NCI-H226 (cell line): ENCODE data around the gene UNC13C.
"Not testable (repeated sequence)": the region's sequence is repeated elsewhere in the genome, so short reads cannot be mapped to it uniquely, and the experiment has no call there.

Source experiments
- DNase-seq: peaks from one replicate; pipeline ENCODE4 v3.0.0-alpha.2; 2015

Gene UNC13C

DNA sequence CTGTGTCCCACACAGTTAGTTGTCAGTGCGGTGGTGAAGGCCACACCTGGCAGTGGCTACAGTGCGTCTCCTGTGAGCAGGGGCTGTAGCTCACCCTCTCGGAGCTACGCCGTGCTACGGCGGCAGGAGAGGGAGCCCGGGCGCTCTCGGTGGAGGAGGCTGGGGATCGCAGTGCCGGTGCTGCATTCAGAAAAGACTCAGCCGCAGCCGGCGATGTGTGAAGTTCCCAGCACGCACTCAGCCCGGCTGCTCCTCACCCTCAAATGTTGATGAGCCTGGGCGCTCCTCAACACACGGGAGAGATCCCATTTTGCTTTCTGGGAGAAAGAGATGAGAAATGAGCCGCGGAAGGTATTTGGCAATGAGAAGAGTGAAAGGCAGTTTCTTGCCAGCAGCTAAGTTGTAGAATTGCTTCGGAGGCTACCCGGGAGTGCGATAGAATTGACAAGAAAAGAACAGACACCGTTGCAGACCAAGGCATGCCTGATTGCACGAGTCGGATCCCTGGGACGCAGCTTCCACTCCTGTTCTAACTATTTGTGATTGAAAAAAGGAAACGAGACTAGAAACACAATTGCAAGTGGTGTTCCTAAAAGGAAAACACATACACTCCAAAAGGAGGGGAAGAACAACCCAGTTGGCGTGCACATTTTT, at the start of gene UNC13C:
TSS of gene UNC13C (plus strand) at position 189 of the 654 bp plus-strand sequence. CDS start 34,463 bp downstream, outside the sequence.
- no peak for DNase-seq

DNA sequence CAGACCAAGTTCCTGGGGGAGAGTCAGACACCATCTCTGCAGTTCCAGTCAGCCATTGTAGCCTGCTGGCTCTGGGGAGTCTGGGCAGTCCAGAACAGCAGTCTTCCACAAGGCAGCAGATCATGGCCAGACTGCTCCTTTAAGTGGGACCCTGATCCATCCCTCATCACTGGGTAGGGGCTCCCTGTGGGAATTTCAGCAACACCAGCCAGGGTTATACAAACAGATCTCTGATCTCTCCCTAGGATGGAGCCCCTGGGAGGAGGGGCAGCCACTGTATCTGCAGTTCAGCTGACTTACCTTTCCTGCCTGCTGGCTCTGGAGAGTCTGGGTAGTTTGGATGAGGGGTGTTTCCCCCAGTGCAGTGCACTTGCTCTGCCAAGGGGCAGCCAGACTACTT, 42.1 kb upstream of the UNC13C start:
- no peak for DNase-seq

DNA sequence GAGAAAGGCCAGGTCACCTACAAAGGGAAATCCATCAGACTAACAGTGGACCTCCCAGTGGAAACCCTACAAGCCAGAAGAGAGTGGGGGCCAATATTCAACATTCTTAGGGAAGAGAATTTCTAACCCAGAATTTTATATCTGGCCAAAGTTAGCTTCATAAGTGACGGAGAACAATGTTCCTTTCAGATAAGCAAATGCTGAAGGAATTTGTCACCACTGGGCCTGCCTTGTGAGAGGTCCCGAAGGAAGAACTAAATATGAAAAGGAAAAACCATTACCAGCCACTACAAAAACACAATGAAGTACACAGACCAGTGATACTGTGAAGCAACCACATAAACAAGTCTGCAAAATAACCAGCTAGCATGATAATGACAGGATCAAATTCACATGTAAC, 40.6 kb upstream of the UNC13C start:
- not testable (repeated sequence) for DNase-seq

DNA sequence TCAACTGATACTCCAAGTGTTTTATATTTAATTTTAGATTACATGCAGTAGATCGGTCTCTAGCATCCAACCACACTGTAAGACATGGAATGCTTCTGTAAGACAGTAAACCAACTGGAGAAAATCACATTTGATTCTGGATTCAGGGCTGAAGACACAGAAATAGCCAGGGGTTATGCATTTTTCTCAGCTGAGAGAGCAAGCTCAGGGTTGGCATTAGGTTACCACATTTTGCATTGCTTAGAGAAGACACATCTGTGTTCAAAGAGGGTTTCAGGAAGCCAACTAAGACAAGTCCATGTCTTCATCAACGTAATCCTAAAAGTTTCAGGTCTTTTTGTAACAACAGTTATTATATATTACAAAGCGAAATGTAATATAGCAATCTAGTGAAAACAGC, 27.7 kb upstream of the UNC13C start:
- no peak for DNase-seq

DNA sequence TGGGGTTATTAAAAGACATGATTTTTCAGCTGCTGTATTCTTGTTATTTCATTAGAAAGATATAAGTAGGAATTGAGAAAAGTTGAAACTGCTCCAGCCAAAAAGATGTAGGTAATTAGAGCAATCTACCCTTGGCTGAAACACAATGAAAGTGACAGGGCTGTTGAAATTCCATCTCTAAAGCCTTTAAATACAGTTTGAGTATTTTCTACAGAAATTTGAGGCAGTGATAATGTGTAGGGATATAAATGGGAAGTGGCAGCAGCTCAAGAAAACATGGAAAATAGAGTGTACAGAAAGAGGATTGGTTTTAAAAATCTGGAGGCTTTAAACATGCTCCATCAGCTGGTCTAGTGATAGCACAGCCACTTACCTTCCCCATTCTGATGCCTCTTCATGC, 22.8 kb upstream of the UNC13C start:
- DNase-seq = no peak

DNA sequence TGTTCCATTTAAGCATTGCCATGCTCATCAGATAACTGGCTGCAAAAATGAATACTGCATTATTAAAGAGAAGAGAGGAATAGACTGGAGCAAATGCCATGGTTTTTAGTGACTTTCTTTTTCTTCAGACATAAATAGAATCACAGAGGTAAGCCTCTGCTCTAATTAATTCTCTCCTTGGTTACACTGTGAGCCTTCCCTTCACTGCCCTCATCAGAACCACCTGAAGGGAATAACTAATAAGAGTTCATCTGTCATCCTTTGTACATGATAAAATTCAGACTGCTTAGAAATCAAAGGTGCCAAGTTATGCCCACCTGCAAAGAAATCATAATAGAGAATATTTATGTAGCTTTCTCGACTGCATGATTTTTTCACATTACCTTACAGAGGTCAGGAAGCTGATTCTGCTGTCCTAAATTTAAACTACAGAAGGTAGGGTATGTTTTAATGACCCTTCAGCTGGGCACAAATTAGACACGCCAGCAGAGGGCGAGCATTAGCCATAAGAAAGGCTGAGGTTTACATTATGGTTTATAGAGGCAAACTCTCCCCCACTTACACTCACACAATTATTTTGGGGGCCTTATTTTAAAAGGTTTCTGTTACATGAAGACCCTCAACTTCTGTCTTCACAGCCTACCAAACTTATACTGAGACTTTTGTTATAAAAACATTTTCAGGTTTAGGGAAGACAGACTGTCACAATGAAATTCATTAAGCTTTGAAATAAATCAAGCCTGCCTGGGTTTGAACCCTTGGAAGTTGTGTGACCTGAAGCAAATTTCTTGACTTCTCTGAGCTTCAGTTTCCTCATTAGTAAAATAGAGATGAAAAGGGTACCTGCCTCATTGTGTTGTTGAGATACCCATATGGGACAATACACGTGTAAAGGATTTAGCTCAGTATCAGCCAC, 15.3 kb upstream of the UNC13C start:
- DNase-seq = no peak

DNA sequence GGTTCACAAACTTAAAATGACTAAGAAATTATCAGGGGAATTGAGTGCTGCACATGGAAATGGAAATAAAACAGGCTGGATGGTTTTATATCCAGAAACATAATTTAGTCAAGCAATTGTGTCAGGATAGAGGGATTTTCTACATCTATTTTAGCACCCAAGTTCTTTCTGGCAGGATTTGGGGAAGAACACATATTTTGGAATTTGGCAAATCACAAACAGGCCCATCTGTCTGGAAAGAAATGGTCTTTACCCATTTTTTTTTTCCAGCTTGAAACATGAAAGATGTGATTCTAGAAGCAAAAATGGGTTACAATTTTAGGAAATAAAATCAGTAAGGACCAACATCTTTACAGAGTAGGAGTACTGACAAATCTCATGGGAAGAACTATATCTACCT, 14.4 kb upstream of the UNC13C start:
- DNase-seq = no peak

DNA sequence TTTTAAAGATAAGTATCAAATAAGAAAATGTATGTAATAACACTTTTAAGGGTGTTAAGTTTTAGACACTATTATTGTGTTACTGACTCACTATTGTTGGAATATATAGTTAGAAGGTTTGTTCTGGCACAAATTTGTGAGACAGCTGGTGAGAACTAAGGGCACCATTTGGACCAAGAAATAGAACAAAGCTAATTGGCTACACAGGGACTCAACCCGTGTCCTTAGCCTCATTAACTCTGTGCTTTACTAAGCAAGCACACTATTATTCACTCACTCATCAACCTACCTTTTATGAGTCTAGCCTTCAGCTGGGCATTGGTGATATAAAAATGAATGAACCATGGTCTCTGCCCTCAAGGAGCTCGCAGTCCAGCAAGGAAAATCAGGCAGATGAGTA, 4.1 kb upstream of the UNC13C start:
- no peak for DNase-seq

DNA sequence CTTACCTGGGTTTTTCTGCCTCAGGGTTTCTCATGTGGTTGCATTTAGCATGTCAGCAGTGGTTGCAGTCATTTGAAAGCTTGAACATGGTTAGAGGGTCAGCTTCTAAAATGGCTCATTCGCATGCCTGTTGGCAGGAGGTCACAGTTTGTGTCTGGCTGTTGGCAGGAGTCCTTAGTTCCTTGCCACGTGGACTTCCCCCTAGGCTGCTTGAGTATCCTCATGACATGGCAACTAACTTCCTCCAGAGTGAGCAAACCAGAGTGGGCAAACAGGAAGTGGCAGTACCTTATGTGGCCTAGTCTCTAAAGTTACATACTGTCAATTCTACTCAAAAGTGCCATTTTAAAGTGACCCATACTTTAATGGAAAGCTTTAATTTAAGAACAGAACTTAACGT, 3.4 kb upstream of the UNC13C start:
- DNase-seq = no peak

DNA sequence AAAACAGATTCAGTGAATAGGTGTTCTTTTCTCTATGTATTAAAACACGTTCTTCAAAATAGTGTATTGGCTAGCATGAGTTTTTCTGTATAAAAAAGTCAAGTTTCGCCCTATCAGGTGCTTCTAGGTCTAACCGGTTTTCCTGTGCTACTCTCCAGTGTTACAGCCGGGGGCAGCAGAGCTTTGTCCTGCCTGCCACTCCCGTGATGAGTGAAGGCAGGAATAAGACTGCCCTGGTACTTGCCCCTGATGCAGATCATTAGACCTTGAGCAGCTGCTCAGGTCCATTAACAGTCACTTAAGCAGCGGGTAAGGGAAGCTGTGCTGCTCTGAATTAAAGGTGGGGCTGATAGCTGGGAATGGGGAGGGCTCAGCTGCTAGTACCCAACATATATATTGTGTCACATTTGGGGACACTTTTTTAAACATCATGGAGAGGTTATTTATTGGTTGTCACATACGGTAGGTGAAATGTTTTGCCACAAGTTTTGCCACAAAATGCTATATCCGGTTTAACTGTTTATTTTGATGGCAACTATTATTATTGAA, 1.3 kb upstream of the UNC13C start:
- no peak for DNase-seq

DNA sequence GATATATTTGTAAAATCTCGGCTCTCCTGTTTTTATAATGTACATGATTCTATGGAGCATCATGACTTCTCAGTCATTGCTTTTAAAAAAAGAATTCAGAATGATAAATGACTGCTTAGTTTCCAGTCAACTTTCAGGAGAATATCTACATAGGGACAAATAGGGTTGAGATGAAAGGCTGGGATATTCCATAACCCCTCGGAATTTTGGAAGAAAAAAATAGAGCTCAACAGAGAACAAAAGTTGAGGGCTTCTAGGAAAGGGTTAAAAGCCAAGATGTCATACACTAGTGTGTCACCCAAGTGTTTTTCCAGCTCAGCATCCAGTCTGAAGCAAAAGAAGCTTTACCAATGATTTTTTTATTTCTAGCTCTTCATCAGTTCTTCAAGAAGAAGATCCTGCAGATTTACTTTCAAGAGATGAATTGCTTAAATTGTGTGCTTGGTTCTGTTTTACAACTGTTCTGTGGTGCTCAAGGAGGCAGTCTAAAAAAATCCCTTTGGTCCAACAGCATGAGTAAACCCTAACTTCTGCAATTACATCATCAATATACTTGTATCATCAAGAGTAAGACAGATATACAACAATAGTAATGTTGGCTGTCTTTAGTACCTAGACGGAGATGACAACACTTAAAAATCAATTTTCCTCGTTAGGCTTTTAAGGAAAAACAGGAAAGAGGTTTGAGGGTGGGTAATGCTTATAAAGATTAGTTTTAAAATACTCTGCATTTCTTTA, 979 bp downstream of the UNC13C start:
- no peak for DNase-seq

DNA sequence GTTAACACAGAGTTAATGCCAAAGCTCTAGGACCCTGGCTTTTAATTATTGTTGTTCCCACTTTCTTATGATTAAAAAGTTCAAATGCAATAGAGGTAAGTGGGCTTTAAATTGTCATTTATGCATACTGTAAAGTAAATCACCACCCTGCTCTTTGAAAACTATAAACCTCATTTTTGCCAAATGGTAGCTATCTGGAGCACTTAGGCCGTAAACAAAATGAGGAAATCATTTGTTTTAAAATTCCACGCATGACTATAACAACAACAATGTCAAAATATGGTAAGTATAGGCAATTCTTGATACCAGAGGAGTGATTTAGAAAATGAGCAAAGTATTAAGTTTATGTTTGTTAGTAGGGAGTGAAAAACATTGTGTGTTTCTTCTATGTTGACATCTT, 1.8 kb downstream of the UNC13C start:
- DNase-seq = no peak

DNA sequence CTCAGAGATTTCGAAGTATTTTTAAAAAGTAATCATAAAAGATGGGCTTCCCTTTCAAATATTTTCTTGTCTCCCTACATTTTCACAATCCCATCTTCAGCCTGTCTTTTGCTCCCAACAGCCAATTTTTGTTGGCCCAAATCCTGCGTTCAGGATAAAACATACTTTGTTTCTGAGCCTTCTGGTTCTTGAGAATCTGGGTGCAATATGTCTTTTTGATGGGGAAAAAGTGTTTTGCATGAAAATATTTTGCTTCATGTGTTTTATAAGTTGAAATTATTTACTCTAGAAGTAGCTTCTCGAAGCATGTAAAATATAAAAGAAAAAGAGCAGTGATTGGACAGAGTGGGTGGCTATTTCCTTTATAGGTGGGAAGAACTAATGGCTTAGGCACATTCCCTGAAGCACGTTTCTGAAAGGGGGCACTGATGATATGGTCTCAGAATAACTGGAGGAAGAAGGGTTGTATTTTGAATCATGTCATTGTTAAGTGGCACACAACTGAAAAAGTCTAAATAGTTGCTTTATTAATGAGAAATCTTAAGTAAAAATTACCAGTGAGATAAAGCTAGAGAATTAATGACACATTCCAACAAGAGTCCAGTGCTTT, 3.9 kb downstream of the UNC13C start:
- no peak for DNase-seq

DNA sequence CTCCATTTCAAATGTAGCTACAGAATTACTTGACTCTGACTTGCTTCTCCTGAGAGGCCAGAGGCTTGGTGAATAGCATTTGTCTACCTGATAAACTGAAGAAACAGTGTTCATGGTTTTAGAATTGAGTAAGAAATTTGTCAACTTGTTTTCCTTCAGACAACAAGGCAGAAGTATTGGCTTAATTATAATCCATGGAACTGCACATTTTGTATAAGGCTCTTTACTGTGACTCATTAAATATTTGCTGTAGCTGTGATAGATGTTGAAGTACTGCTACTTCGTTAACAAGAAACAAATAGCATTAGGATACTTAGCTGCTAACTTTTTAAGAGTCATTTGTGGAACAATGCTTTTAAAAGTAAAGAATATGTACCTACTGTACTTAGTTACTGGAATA, 4.6 kb downstream of the UNC13C start:
- no peak for DNase-seq

DNA sequence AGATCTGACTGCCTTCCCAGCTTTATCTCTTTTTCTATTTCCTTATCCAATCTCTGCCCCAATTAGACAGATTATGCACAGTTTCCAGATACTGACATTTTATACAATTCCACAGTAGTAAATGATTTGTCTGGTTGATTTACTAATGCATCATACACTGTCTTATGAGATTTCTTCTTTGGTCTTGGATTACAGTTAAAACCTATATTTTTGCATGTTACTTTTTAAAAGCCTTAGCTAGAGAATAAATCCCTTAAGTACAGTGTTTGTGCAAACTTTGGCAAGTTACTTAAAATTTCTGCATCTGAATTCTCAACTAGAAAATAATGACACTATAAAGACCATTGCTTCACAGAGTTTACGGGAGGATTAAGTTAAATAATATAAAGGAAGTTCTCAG, 6.0 kb downstream of the UNC13C start:
- DNase-seq = no peak

DNA sequence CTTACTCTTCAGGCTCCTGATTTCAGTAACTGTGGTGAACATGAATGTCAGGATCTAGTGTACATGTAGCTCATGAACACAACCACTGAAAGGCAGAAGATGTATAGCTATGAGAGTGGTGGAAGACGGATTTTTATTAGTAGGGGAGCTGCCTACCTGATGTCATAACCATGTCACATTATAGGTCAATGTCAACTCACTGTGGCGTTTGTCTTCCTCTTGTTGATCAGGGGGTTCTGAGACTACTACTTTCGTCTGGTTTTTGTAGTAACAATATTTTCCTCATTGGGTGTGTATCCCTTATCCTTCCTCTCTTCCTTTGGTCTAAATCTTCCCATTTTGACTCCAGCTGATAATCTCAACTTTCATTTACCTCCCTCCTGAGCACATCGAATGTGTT, 7.3 kb downstream of the UNC13C start:
- no peak for DNase-seq

DNA sequence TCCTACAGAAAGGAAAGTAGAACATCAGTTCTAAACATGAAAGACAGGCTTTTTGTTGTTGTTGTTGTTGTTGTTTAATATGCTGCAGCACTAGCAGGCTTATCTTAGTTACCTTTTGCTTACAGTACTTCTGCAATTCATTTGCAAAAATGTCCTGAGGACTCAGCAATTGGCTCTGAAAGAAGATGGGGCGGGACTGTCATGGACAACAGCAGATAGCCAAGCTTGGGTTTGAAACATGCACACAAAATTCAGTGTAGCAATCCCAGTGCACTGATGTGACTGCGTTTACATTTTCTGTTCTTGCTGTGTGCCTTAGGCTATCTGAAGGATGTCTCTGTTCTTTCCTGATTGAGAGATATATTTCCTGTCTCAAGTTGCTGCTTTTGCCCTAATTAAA, 9.2 kb downstream of the UNC13C start:
- no peak for DNase-seq

DNA sequence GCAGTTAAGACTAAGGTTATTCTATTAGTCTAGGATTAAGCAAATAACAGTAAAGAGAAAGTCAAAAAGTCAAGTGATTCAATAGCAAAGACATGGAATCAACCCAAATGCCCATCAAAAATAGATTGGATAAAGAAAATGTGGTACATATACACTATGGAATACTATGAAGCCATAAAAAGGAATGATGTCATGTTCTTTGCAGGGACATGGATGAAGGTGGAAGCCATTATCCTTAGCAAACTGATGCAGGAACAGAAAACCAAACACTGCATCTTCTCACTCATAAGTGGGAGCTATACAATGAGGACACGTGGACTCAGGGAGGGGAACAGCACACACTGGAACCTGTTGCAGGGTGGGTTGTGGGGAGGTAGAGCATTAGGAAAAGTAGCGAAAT, 29.0 kb downstream of the UNC13C start:
- DNase-seq = no peak

DNA sequence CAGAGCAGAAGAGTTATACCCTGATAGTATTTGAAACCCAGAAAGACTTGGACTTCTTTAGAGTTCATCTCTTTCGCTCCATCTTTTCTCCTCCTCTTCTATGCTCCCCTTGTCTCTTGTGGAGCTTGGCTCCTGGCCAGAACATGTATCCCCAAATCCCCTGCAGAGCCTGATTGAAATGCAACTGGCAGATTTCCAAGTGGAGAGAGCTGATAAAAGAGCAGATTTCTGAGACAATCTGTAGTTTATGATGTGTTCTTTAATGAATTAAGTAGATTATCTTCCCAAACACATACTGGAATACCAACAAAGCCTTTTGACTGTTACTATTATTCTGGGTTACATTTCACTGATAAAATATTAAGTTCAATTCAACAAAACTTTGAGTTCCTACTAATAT, 33.4 kb downstream of the UNC13C start:
- no peak for DNase-seq

DNA sequence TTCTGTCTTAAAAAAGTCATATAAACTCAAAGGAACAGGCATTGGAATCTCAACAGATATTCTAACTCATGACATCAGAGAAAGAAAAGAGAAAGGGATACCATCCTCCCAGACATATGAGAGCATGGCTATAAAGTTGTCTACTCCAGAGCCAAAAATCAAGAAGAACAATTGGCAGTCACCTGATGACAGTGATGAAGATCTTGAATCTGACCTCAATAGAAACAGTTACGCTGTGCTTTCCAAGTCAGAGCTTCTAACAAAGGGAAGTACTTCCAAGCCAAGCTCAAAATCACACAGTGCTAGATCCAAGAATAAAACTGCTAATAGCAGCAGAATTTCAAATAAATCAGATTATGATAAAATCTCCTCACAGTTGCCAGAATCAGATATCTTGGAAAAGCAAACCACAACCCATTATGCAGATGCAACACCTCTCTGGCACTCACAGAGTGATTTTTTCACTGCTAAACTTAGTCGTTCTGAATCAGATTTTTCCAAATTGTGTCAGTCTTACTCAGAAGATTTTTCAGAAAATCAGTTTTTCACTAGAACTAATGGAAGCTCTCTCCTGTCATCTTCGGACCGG, 35.9 kb downstream of the UNC13C start:
- DNase-seq = no peak

DNA sequence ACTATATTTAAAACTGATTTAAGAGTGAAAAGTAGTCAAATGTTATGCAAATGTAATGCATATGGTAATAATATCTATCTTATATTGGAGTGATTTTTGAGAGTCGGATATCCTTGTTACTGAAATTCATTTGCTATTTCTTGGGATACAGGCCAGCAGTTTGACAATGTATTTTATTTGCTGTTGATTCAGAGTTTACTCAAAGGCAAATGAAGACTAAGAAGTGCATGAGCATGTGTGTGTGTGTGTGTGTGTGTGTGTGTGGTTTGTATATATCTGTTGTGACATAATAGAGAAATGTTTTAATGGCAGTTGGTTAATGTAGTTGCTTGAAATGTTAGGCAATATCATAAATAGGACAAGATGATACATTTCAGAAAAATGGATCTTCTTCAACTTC, 39.0 kb downstream of the UNC13C start:
- no peak for DNase-seq

DNA sequence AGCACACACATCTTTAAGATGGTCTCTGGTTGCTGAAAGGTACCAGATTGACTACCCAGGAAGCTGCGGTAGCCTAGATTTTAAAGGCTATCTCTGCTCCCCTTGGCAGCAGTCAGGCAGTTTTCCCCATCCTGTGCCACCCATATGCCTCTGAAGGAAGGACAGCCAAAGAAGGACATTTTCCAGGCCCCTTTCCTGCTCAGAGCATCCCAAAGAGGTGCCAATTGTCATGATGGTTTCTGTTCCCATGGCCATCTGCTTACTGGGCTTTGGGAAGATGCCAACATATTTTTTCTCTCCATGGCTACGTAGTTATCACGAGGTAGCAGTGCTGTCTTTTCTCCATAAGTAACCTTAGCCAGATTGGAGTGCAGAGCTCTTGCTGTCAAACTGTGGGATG, 39.7 kb downstream of the UNC13C start:
- no peak for DNase-seq

DNA sequence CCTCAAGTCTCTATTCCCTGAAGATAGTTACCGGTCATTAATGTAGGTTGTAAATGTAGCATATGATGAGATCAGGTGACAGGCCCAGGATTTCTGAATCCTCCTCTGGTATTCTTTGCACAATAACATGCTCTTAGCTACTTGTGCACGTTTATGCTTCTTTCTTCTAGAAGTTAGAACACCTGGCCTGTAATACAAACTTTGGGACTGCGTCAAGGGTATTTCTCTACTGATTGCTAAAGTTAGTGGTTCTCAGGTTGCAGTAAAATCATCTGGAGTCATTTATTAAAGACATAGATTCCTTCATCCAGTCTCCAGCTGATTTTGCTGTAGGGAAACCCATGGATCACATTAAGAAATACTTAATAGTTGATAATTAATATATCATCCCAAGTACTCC, 48.0 kb downstream of the UNC13C start:
- DNase-seq = no peak
